Effector memory CD8-positive, alpha-beta T cell (primary cell): ENCODE results near the gene DHCR7.

Source experiments
- ATAC-seq: fragments of 150-1000 bp; cut with Tn5 transposase; replicated peaks from 2 replicates; pipeline ENCODE4 v1.10.0; 2021; ENCODE audit warnings: mild to moderate bottlenecking, moderate library complexity
- DNase-seq, 3 experiments: peaks; one replicate each; pipeline ENCODE4 v3.0.0; 2021
- H3K27ac Mint-ChIP-seq, 2 donors: one replicate each; pipeline ENCODE4 v1.8.0; 2022; ENCODE audit warnings: mild to moderate bottlenecking in 2 of 2, mixed read lengths in 2 of 2, moderate library complexity in 2 of 2
- H3K27me3 Mint-ChIP-seq, 2 donors: one replicate each; pipeline ENCODE4 v1.8.0; 2022; ENCODE audit warnings: mixed read lengths in 2 of 2
- H3K36me3 Mint-ChIP-seq: one replicate; pipeline ENCODE4 v1.8.0; 2022; ENCODE audit warnings: mild to moderate bottlenecking, moderate library complexity, mixed read lengths; ENCODE audit not compliant: insufficient read depth
- H3K4me1 Mint-ChIP-seq, 2 donors: one replicate each; pipeline ENCODE4 v1.8.0; 2022; ENCODE audit warnings: low read depth in 2 of 2, mixed read lengths in 2 of 2
- H3K4me3 Mint-ChIP-seq, 2 donors: one replicate each; pipeline ENCODE4 v1.8.0; 2022; ENCODE audit warnings: mild to moderate bottlenecking in 2 of 2, mixed read lengths in 2 of 2, moderate library complexity in 2 of 2
- H3K9me3 Mint-ChIP-seq, 2 donors: one replicate each; pipeline ENCODE4 v1.8.0; 2022; ENCODE audit warnings: mixed read lengths in 2 of 2

DHCR7 gene

GRCh38 chr11:71421392-71421950 lies 26.7 kb downstream of the DHCR7 start:
- no peak overlapping the region for H3K27ac Mint-ChIP-seq
- H3K4me3 Mint-ChIP-seq, result no peak overlapping the region
- peaks cover 0 to 3% of the 10 kb centered on the region in 2 donors for H3K4me1 Mint-ChIP-seq
- DNase-seq (no peak), ATAC-seq (no peak)
- H3K9me3 Mint-ChIP-seq, result no peaks in the 10 kb centered on the region
- H3K27me3 Mint-ChIP-seq, result peaks cover 0 to 27% of the 10 kb centered on the region in 2 donors
- no peaks in the 10 kb centered on the region for H3K36me3 Mint-ChIP-seq

- H3K4me3 Mint-ChIP-seq, result no peak overlapping the region
- H3K27me3 Mint-ChIP-seq, result peaks cover 0 to 33% of the 10 kb centered on the region in 2 donors
- H3K27ac Mint-ChIP-seq, result no peak overlapping the region
- no peaks in the 10 kb centered on the region for H3K9me3 Mint-ChIP-seq
- ATAC-seq, result no peak
- H3K36me3 Mint-ChIP-seq, result no peaks in the 10 kb centered on the region
- DNase-seq, result no peak
- H3K4me1 Mint-ChIP-seq, result peaks cover 0 to 3% of the 10 kb centered on the region in 2 donors
Observed at GRCh38 chr11:71420455-71421241, 27.5 kb downstream of the DHCR7 start.

DNA sequence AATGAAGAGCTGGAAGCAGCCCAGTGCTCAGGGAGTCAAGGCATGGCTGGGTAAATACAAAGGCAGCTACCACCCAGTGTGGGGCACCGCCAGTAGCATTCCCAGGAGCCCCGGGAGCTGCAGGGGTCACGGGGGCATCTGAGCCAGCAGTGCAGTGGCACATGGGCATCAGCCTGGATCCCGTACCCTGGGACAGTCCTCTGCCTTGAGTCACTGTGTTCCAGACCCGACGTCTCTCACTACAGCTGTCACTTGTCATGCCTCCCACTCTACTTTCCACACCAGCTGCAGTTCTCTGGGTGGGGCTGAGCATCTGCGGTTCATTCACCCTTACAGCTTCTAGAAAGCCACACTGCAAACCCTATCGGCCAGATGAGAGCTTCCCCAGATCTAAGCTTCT lies 29.6 kb downstream of the DHCR7 start:
- H3K36me3 Mint-ChIP-seq, result no peaks in the 10 kb centered on the region
- ATAC-seq (no peak), DNase-seq (no peak)
- H3K27me3 Mint-ChIP-seq, result peaks cover 14 to 49% of the 10 kb centered on the region in 2 donors
- peaks cover 0 to 3% of the 10 kb centered on the region in 2 donors for H3K4me1 Mint-ChIP-seq
- H3K27ac Mint-ChIP-seq, result peak overlapping the region in 1 of 2 donors; percentile 14
- H3K9me3 Mint-ChIP-seq, result no peaks in the 10 kb centered on the region
- no peak overlapping the region for H3K4me3 Mint-ChIP-seq

GRCh38 chr11:71414645-71415044 lies 33.5 kb downstream of the DHCR7 start:
- Mint-ChIP-seq H3K27me3 (peaks cover 14 to 59% of the 10 kb centered on the region in 2 donors), H3K4me3 (no peak overlapping the region), H3K36me3 (no peaks in the 10 kb centered on the region), H3K4me1 (peaks cover 0 to 3% of the 10 kb centered on the region in 2 donors), H3K9me3 (peaks cover 0 to 6% of the 10 kb centered on the region in 2 donors), H3K27ac (no peak overlapping the region)
- ATAC-seq (no peak), DNase-seq (no peak)

DNA sequence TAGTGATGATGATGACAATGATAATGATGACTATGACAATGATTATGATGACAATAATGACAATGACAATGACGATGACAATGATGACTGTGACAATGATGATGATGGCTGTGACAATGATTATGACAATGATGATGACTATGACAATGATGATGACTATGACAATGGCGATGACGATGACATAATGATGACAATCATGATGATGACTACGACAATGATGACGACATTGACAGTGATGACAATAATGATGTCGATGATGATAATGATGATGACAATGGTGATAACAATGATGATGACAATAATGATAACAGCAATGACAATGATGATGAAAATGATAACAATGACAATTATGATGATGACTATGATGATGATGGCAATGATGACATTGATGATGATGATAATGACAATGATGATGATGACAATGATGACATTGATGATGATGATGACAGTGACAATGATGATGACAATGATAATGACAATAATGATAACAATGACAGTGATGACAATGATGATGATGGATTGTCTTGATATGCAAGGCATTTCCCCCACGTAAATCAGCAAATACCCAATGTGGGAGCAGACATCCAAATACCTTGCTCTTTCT lies 37.7 kb downstream of the DHCR7 start:
- peaks cover 0 to 6% of the 10 kb centered on the region in 2 donors for H3K9me3 Mint-ChIP-seq
- no peaks in the 10 kb centered on the region for H3K36me3 Mint-ChIP-seq
- H3K4me3 Mint-ChIP-seq, result no peak overlapping the region
- no peak for ATAC-seq
- H3K27ac Mint-ChIP-seq, result no peak overlapping the region
- no peak for DNase-seq
- peaks cover 22 to 55% of the 10 kb centered on the region in 2 donors for H3K27me3 Mint-ChIP-seq
- H3K4me1 Mint-ChIP-seq, result no peaks in the 10 kb centered on the region

DNA sequence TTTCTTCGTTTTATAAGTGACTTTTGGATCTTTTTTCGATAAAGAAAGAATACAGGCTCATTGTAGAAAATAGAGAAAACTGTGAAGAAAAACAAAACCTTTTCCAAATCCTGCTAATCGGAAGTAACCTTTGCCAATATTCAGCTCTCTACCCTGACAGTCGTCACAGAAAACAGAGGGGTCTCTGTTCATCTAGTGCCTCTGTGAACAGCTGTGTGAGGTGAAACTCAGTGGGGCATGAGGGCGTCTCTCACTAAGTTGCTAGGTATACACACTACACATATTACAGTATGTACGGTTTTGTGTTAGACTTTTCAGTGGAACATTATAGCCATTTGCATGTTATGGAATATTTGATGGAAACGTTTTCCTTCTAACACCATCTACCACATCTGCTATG lies 39.4 kb downstream of the DHCR7 start:
- Mint-ChIP-seq H3K27me3 (peaks cover 10 to 41% of the 10 kb centered on the region in 2 donors), H3K4me1 (no peaks in the 10 kb centered on the region), H3K36me3 (no peaks in the 10 kb centered on the region), H3K4me3 (no peak overlapping the region), H3K27ac (no peak overlapping the region), H3K9me3 (peaks cover 3 to 12% of the 10 kb centered on the region in 2 donors)
- ATAC-seq, result no peak
- no peak for DNase-seq

GRCh38 chr11:71407356-71407755 lies 40.8 kb downstream of the DHCR7 start:
- H3K27ac Mint-ChIP-seq, result no peak overlapping the region
- H3K36me3 Mint-ChIP-seq, result no peaks in the 10 kb centered on the region
- H3K4me1 Mint-ChIP-seq, result no peaks in the 10 kb centered on the region
- DNase-seq, result no peak
- no peak overlapping the region for H3K4me3 Mint-ChIP-seq
- no peak for ATAC-seq
- peaks cover 8 to 38% of the 10 kb centered on the region in 2 donors for H3K27me3 Mint-ChIP-seq
- H3K9me3 Mint-ChIP-seq, result peaks cover 6 to 18% of the 10 kb centered on the region in 2 donors

DNA sequence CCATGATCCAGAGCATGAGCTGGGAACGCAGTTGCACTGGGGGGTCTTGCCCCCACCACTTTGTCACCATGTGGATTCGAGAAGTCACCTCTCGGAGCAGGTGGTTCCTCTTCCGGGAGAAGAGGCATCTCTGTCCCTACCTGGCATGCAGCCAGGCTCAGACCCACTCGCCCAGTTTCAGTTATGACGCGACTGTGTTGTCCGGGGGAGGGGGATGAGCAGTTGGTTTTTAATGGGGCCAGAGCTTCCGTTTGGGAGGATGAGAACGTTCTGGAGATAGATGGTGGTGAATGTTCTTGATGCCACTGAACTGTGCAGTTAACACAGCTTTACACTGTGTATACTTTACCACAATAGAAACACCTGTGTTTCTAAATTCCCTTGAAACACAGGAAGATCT lies 41.5 kb downstream of the DHCR7 start:
- Mint-ChIP-seq H3K9me3 (peaks cover 6 to 18% of the 10 kb centered on the region in 2 donors), H3K27ac (no peak overlapping the region), H3K36me3 (no peaks in the 10 kb centered on the region), H3K4me1 (no peaks in the 10 kb centered on the region), H3K27me3 (peaks cover 8 to 38% of the 10 kb centered on the region in 2 donors), H3K4me3 (no peak overlapping the region)
- DNase-seq, result no peak
- ATAC-seq, result no peak

DNA sequence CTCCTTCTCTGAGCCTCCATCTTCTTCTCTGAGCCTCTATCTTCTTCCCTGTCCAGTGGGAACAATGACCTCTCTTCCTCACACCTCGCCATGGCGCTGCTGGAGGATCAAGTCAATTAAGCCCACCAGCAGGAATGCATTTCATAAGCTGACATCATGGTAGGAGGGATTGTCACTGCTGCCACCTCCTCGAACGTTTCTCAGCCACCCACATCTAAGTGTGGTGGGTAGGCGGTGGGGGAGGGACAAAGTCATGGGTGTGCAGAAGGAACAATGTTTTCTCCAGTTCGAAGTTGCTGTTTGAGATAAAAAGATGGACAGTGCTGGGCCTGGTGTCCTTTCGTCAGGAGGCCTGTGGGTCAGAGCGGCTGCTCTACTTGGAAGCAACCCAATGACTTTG lies 44.0 kb downstream of the DHCR7 start:
- Mint-ChIP-seq H3K27me3 (peaks cover 3 to 30% of the 10 kb centered on the region in 2 donors), H3K4me3 (no peak overlapping the region), H3K36me3 (no peaks in the 10 kb centered on the region), H3K27ac (no peak overlapping the region), H3K4me1 (no peaks in the 10 kb centered on the region), H3K9me3 (peaks cover 6 to 12% of the 10 kb centered on the region in 2 donors)
- ATAC-seq (no peak), DNase-seq (no peak)

DNA sequence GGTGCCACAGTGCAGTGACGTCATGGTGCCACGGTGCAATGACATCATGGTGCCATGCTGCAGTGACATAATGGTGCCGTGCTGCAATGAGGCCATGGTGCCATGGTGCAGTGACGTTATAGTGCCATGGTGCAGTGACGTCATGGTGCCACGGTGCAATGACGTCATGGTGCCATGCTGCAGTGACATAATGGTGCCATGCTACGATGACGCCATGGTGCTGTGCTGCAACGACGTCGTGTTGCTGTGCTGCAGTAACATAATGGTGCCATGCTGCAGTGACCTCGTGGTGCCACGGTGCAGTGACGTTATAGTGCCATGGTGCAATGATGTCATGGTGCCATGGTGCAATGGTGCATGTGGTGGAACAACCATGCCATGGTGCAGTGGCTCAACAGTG lies 45.3 kb downstream of the DHCR7 start:
- no peak for ATAC-seq
- H3K27me3 Mint-ChIP-seq, result peaks cover 0 to 21% of the 10 kb centered on the region in 2 donors

DNA sequence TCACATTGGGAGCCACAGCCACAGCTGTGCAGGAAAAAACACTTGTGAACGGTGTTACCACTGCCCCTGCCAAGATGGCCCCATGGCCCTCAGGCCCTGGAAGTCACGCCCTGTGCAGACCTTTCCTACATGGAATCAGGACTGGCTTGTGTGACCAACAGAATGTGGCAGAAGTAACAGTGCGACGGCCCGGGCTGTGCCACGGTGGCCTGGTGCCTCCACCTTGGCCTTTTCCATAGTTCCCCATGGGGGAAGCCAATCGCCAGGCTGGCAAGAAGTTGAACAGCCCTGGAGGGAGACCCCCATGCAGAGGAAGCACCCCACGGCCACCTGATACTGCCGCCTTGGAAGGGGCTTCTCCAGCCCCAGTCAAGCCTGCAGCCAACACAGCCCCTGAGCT lies 48.0 kb downstream of the DHCR7 start:
- Mint-ChIP-seq H3K27me3 (peaks cover 0 to 39% of the 10 kb centered on the region in 2 donors), H3K9me3 (peaks cover 6 to 12% of the 10 kb centered on the region in 2 donors), H3K4me1 (no peaks in the 10 kb centered on the region), H3K4me3 (no peak overlapping the region), H3K27ac (no peak overlapping the region), H3K36me3 (no peaks in the 10 kb centered on the region)
- DNase-seq (no peak), ATAC-seq (no peak)

More for the DNA sequence above, 45.3 kb downstream of the DHCR7 start:
- no peak overlapping the region for H3K4me3 Mint-ChIP-seq
- no peaks in the 10 kb centered on the region for H3K36me3 Mint-ChIP-seq
- no peaks in the 10 kb centered on the region for H3K4me1 Mint-ChIP-seq
- H3K27ac Mint-ChIP-seq, result no peak overlapping the region
- H3K9me3 Mint-ChIP-seq, result peaks cover 6 to 12% of the 10 kb centered on the region in 2 donors
- DNase-seq, result no peak

GRCh38 chr11:71399341-71399740 lies 48.9 kb downstream of the DHCR7 start:
- peaks cover 6 to 12% of the 10 kb centered on the region in 2 donors for H3K9me3 Mint-ChIP-seq
- H3K36me3 Mint-ChIP-seq, result no peaks in the 10 kb centered on the region
- ATAC-seq (no peak), DNase-seq (no peak)
- H3K4me1 Mint-ChIP-seq, result no peaks in the 10 kb centered on the region
- H3K4me3 Mint-ChIP-seq, result no peak overlapping the region
- no peak overlapping the region for H3K27ac Mint-ChIP-seq
- peaks cover 0 to 39% of the 10 kb centered on the region in 2 donors for H3K27me3 Mint-ChIP-seq

- DNase-seq (no peak), ATAC-seq (no peak)
- Mint-ChIP-seq H3K36me3 (no peaks in the 10 kb centered on the region), H3K9me3 (no peaks in the 10 kb centered on the region), H3K27me3 (peaks cover 6 to 39% of the 10 kb centered on the region in 2 donors), H3K4me3 (no peak overlapping the region), H3K4me1 (no peaks in the 10 kb centered on the region), H3K27ac (no peak overlapping the region)
Observed at GRCh38 chr11:71397961-71398360, 50.2 kb downstream of the DHCR7 start.
